ENCODE measurements around the gene SLC18B1. TPM values are rescaled to one million over a fixed set of nuclear protein-coding genes. Genes with fewer than 3 reads are reported as not detected.

SLC18B1 gene
- total and polyA plus RNA-seq, 4 donors, result 34.0 to 57.8 (median 42.3) TPM

GRCh38 chr6:132733283-132733682, 65.2 kb downstream of the SLC18B1 start:
- H3K27me3 ChIP-seq (ENCODE audit: control insufficient read depth, insufficient read depth, low read length), result no peaks in the 10 kb centered on the region
- no CpG with 5 or more reads among the region's 2 CpGs for WGBS (ENCODE audit: insufficient coverage)
- no peaks in the 10 kb centered on the region for H3K4me1 ChIP-seq (ENCODE audit: control insufficient read depth, insufficient read depth, low read length)
- H3K36me3 ChIP-seq (ENCODE audit: control insufficient read depth, insufficient read depth, low read length), result no peaks in the 10 kb centered on the region
- no peaks in the 10 kb centered on the region for H3K9me3 ChIP-seq (ENCODE audit: control insufficient read depth, insufficient read depth, low read length)
- no peak for DNase-seq (ENCODE audit: low read depth in 4 of 6, low spot score in 6 of 6)
- H3K4me3 ChIP-seq (ENCODE audit: low read depth, low read length), result no peak overlapping the region
- H3K27ac ChIP-seq (ENCODE audit: low read depth, low read length), result no peak overlapping the region

- H3K4me3 ChIP-seq (ENCODE audit: low read depth, low read length), result no peak overlapping the region
- no peaks in the 10 kb centered on the region for H3K9me3 ChIP-seq (ENCODE audit: control insufficient read depth, insufficient read depth, low read length)
- no peaks in the 10 kb centered on the region for H3K36me3 ChIP-seq (ENCODE audit: control insufficient read depth, insufficient read depth, low read length)
- no peaks in the 10 kb centered on the region for H3K4me1 ChIP-seq (ENCODE audit: control insufficient read depth, insufficient read depth, low read length)
- DNase-seq (ENCODE audit: low read depth in 4 of 6, low spot score in 6 of 6), result no peak
- WGBS (ENCODE audit: insufficient coverage), result no CpG with 5 or more reads among the region's 2 CpGs
- no peaks in the 10 kb centered on the region for H3K27me3 ChIP-seq (ENCODE audit: control insufficient read depth, insufficient read depth, low read length)
- H3K27ac ChIP-seq (ENCODE audit: low read depth, low read length), result no peak overlapping the region
Observed at GRCh38 chr6:132731086-132731485, 67.4 kb downstream of the SLC18B1 start.

- no CpG with 5 or more reads among the region's 3 CpGs for WGBS (ENCODE audit: insufficient coverage)
- DNase-seq (ENCODE audit: low read depth in 4 of 6, low spot score in 6 of 6), result no peak
- Histone ChIP-seq H3K36me3 (ENCODE audit: control insufficient read depth, insufficient read depth, low read length) (no peaks in the 10 kb centered on the region), H3K4me3 (ENCODE audit: low read depth, low read length) (no peak overlapping the region), H3K27ac (ENCODE audit: low read depth, low read length) (no peak overlapping the region), H3K9me3 (ENCODE audit: control insufficient read depth, insufficient read depth, low read length) (no peaks in the 10 kb centered on the region), H3K4me1 (ENCODE audit: control insufficient read depth, insufficient read depth, low read length) (no peaks in the 10 kb centered on the region), H3K27me3 (ENCODE audit: control insufficient read depth, insufficient read depth, low read length) (no peaks in the 10 kb centered on the region)
Observed at GRCh38 chr6:132730560-132730959, 67.9 kb downstream of the SLC18B1 start.

- H3K4me1 ChIP-seq (ENCODE audit: control insufficient read depth, insufficient read depth, low read length), result no peaks in the 10 kb centered on the region
- DNase-seq (ENCODE audit: low read depth in 4 of 6, low spot score in 6 of 6), result no peak
- no peaks in the 10 kb centered on the region for H3K9me3 ChIP-seq (ENCODE audit: control insufficient read depth, insufficient read depth, low read length)
- WGBS (ENCODE audit: insufficient coverage), result 54% methylated on average over 2 of the region's 4 CpGs
- H3K27me3 ChIP-seq (ENCODE audit: control insufficient read depth, insufficient read depth, low read length), result no peaks in the 10 kb centered on the region
- no peak overlapping the region for H3K27ac ChIP-seq (ENCODE audit: low read depth, low read length)
- no peaks in the 10 kb centered on the region for H3K36me3 ChIP-seq (ENCODE audit: control insufficient read depth, insufficient read depth, low read length)
- H3K4me3 ChIP-seq (ENCODE audit: low read depth, low read length), result no peak overlapping the region
Observed at GRCh38 chr6:132728616-132729015, 69.8 kb downstream of the SLC18B1 start.

- Histone ChIP-seq H3K9me3 (ENCODE audit: control insufficient read depth, insufficient read depth, low read length) (no peaks in the 10 kb centered on the region), H3K4me3 (ENCODE audit: low read depth, low read length) (no peak overlapping the region), H3K27ac (ENCODE audit: low read depth, low read length) (no peak overlapping the region), H3K36me3 (ENCODE audit: control insufficient read depth, insufficient read depth, low read length) (no peaks in the 10 kb centered on the region), H3K4me1 (ENCODE audit: control insufficient read depth, insufficient read depth, low read length) (no peaks in the 10 kb centered on the region), H3K27me3 (ENCODE audit: control insufficient read depth, insufficient read depth, low read length) (no peaks in the 10 kb centered on the region)
- DNase-seq (ENCODE audit: low read depth in 4 of 6, low spot score in 6 of 6), result no peak
- WGBS (ENCODE audit: insufficient coverage), result no CpG with 5 or more reads among the region's 4 CpGs
Observed at GRCh38 chr6:132726608-132726975, 71.8 kb downstream of the SLC18B1 start.

GRCh38 chr6:132725947-132726607, 72.4 kb downstream of the SLC18B1 start:
- WGBS (ENCODE audit: insufficient coverage), result 83% methylated on average over 1 of the region's 6 CpGs
- no peaks in the 10 kb centered on the region for H3K36me3 ChIP-seq (ENCODE audit: control insufficient read depth, insufficient read depth, low read length)
- no peaks in the 10 kb centered on the region for H3K9me3 ChIP-seq (ENCODE audit: control insufficient read depth, insufficient read depth, low read length)
- no peaks in the 10 kb centered on the region for H3K4me1 ChIP-seq (ENCODE audit: control insufficient read depth, insufficient read depth, low read length)
- H3K27me3 ChIP-seq (ENCODE audit: control insufficient read depth, insufficient read depth, low read length), result no peaks in the 10 kb centered on the region
- H3K4me3 ChIP-seq (ENCODE audit: low read depth, low read length), result no peak overlapping the region
- no peak for DNase-seq (ENCODE audit: low read depth in 4 of 6, low spot score in 6 of 6)
- H3K27ac ChIP-seq (ENCODE audit: low read depth, low read length), result no peak overlapping the region

- Histone ChIP-seq H3K4me3 (ENCODE audit: low read depth, low read length) (no peak overlapping the region), H3K27me3 (ENCODE audit: control insufficient read depth, insufficient read depth, low read length) (no peaks in the 10 kb centered on the region), H3K27ac (ENCODE audit: low read depth, low read length) (no peak overlapping the region), H3K9me3 (ENCODE audit: control insufficient read depth, insufficient read depth, low read length) (no peaks in the 10 kb centered on the region), H3K4me1 (ENCODE audit: control insufficient read depth, insufficient read depth, low read length) (no peaks in the 10 kb centered on the region), H3K36me3 (ENCODE audit: control insufficient read depth, insufficient read depth, low read length) (no peaks in the 10 kb centered on the region)
- DNase-seq (ENCODE audit: low read depth in 4 of 6, low spot score in 6 of 6), result no peak
- WGBS (ENCODE audit: insufficient coverage), result no CpG with 5 or more reads among the region's 6 CpGs
Observed at GRCh38 chr6:132725471-132725870, 73.0 kb downstream of the SLC18B1 start.

GRCh38 chr6:132719736-132720448, 78.5 kb downstream of the SLC18B1 start:
- no peak overlapping the region for H3K4me3 ChIP-seq (ENCODE audit: low read depth, low read length)
- H3K9me3 ChIP-seq (ENCODE audit: control insufficient read depth, insufficient read depth, low read length), result no peaks in the 10 kb centered on the region
- no peaks in the 10 kb centered on the region for H3K27me3 ChIP-seq (ENCODE audit: control insufficient read depth, insufficient read depth, low read length)
- no peaks in the 10 kb centered on the region for H3K36me3 ChIP-seq (ENCODE audit: control insufficient read depth, insufficient read depth, low read length)
- H3K4me1 ChIP-seq (ENCODE audit: control insufficient read depth, insufficient read depth, low read length), result no peaks in the 10 kb centered on the region
- no peak overlapping the region for H3K27ac ChIP-seq (ENCODE audit: low read depth, low read length)
- 100% methylated on average over 1 of the region's 10 CpGs for WGBS (ENCODE audit: insufficient coverage)
- DNase-seq (ENCODE audit: low read depth in 4 of 6, low spot score in 6 of 6), result no peak
